Measurements from ENCODE around the gene JAG2.

The JAG2 gene

DNA sequence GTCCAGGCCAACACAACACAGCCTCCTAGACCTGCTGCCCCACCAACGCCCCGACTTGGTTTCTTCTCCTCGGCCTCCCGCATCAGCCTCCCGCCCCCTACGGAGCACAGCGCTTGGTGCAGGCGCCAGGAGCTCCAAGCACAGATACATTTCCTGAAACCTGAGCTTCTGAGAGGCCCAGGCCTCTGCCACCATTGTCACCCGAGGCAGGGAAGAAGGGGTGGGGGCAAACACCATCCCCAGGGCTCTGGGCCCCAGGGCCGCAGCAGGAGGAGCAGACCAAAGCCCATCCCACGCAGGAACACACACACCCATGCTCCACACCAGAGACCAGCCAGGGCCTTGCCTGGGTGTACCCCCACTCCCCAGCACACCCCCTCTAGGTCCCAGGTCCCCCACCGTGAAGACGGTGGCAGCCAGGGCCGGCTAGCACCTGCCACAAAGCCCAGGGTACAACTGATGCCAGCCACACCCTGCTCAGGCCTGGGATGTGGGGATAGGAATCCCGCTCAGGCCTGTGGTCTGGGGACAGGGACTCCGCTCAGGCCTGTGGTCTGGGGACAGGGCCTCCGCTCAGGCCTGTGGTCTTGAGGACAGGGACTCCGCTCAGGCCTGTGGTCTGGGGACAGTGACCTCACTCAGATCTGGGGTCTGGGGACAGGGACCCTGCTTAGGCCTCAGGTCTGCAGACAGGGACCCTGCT, 5.4 kb downstream of the JAG2 start:
- no peak for DNase-seq

DNA sequence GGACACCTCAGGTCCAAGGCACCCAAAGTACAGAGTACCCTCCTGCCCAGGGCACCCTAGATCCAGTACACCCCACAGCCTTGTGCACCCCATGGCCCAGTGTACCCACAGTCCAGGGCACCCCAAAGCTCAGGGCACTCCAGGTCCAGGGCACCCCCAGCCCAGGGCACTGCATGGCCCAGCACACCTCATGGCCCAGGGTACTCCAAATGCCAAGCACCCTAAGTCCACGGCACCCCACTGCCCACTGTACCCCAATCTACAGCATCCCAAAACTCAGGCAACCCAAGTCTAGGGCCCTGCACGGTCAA, 6.0 kb downstream of the JAG2 start:
- no peak for DNase-seq

DNA sequence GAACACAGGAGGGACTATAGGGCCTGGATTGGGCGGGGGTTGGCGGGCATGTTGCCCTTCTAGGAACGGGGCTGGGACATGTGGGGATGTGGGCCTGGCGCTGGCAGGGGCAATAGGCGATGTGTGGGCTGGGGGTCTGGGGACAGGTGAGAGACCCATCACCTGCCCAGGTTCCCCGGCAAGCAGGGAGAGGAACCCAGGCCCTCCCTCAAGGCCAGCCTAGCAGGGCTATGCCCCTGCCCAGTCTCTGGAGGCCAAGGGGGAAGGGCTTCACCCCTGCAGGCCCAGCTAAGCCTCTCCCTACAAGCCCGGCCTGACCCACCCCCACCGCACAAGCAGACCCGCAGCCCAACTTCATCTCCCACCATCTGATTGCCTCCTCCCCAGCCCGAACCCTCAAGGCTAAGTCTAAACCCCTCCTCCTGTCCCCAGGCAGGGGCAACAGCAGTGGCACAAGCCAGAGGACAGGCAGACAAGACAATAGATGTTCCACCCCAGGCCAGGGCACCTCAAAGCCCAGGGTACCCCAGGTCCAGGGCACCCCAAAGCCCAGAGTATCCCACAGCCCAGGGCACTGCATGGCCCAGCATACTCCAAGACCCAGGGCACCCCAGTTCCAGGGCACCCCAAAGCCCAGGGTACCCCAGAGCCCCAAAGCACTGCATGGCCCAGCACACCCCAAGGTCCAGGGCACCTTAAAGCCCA, 6.5 kb downstream of the JAG2 start:
- no peak for DNase-seq

DNA sequence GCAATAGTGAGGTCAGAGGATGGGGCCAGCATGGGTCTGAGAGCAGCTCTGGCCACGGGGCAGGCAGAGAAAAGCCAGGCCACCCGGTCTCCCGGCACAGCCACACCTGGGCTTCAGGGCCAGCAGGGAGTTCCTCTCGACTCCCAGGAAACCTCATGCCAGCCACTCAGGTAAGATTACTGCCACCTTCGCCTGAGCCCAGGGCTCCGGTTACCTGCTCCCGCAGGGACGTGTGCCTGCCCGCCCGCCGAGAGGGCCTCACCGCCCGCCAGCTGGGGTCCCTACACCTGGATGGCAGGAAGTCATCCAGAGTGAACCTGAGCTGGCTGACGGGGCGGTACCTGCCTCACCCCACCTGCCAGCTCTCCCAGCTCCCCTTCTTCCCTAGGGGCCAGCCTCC, 7.3 kb downstream of the JAG2 start:
- DNase-seq = no peak

DNA sequence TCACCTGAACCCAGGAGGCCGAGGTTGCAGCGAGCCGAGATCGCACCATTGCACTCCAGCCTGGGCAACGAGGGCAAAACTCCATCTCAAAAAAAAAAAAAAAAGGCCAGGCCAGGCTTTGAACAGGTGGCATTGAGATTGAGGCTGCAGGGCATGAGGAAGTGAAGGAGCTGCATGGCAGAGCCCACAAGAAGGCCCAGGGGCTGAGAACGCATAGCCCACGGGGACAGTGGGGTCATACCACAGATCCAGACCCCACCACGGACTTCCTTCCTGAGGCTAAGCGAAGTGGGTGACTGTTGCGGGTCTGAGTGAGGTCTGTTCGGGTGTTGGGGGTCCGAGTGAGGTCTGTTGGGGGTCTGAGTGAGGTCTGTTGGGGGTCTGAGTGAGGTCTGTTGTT, 7.8 kb downstream of the JAG2 start:
- DNase-seq = no peak

DNA sequence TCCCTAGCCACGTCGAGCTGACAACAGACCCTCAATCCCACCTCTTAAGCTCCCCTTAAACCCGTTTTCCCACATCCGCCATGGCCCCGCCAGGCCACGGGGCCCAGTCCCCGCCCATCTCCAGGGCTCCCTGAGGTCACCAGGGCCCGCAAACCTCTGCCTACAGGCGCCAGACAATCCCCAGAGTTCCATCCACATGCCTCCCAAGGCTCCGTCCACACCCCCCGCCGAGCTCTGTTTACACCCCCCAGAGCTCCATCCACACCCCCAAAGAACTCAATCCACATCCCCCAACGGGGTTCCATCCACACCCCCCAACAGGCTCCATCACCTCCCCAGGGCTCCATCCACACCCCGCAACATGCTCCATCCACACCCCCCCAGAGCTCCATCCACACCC, 9.2 kb downstream of the JAG2 start:
- no peak for DNase-seq

DNA sequence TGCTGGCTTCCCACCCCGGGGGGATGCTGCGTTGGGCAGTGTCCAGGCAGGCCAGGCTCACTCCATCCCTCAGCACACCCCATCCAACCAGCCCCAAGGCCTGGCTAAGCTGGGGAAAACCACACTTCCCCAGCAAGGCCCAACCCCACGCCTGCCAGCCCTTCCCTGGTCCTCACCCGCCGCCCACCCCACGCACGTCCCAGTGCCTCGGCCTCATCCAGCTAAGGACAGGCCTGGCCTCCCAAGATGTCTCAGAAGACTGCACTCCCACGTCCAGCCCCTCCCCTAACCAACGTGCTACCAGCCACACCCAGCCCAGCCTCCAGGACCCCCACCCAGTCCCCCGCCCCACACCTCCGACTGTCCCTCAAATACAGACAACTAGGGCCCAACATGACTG, 9.8 kb downstream of the JAG2 start:
- DNase-seq = no peak

DNA sequence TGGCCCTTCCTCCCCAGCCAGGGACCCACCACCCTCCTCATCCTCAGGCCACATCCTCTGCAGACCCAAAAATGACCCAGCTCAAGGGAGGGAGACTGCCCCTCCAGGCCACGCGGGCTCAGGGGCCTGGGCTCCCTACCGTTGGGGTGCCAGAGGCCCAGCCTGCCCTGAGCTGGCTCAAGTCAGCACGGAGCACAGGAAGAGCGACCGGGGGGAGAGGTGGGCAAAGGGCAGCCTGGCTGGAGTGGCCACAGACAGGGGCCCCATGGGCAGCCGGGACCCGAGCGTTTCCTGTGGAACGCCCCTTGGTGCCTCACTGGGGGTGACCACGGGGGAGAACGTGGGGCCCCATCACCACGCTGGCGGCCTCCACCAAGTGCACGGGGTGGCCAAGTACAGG, 10.7 kb downstream of the JAG2 start:
- DNase-seq = no peak

DNA sequence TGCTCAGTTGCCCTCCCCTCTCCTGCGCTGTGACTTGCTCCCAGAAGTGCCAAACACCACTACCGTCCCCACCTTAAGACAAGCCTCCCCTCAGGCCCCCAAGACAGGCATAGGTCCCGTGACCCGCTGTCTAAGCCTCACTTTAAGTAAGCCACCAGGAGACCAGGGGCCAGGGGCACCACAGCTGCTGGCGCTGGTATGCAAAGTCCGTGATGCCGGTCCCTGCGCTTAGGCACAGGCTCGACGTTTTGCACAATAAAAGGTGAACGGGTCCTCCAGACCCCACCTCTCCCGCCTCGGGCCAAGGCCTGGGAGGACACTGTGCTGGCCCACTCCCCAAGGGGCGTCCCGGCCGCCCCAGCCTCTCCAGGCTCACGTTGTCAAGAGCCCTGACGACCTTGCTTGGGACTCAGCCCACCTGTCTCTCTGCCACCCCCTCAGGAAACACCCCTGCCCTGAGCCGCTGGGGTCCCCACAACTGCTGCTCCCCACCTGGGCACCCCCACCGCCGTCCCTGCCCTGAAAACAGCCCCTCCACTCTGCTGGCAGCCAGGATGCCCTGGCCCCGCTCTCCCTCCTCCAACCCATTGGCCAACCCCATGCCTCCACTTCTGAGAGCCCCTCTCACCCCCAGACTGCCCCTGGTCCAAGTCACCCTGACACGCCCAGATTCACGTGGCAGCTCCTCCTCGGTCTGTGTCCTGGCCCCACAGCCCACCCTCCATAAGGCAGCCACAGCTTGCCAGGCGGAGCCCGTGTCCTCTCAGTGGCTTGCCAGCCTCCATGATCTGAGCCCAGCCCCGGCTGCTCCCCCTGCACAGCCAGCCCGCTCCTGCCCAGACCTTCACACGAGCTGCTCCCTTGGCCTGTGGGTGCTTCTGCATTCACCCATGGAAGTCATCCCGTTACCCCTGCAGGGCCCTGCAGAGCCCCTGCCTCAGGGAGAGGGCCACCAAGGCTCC, 11.9 kb downstream of the JAG2 start:
- DNase-seq = no peak

DNA sequence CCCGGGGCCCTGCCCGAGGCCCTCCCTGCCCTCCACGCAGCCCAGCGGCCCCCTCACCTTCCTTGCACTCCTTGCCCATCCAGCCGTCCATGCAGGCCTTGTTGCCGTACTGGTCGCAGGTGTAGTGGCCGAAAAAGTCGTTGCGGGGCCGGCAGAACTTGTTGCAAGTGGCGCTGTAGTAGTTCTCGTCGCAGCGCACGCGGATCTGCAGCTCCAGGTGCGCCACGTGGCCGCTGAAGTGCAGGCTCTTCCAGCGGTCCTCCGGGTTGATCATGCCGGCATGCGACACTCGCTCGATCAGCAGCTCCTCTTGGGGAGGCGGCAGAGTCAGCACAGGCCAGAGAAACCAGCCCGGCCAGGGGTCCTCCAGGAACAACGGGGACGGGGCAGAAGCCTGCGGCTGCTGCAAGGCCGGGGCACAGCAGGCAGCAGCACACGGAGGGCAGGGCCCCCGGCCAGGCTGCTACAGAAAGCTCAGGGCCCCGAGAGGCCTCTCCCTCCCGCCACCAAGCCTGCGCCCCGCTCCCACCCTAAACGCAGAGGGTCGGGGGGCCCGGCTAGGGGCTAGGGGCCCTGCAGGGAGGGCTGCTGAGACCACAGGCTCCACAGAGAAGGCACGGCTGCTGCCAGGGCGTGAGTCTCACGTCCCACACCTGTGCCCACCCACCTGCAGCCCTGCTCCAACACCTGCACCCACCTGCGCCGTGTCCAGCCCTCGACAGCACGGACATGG, 12.7 kb downstream of the JAG2 start:
- no peak for DNase-seq

DNA sequence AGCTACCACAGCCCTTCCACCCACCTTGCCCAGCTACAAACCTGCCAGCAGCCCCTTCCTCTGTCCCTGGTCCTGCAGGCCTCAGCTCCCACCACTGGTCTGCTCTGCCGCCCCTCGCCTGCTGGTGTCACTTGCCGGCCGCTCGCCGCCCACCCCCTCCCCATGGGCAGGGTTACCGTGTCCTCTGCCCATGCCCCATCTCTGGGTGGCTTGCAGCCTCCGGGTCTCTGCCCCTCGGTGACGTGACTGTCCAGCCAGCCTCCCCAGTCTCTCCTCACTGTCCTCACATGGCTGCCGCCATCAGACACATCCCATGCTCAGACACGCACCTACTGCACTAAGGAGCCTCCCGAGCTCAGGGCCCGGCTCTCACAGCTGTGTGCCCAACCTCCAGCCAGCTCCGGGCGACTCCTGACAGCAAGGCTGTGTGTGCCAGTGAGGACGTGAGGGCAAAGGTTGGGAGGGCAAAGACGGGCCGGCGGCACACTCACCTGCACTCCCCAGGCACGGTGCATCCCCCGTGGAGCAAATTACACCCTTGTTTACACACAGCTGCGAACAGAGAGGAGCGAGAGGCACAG, 13.4 kb downstream of the JAG2 start:
- no peak for DNase-seq

DNA sequence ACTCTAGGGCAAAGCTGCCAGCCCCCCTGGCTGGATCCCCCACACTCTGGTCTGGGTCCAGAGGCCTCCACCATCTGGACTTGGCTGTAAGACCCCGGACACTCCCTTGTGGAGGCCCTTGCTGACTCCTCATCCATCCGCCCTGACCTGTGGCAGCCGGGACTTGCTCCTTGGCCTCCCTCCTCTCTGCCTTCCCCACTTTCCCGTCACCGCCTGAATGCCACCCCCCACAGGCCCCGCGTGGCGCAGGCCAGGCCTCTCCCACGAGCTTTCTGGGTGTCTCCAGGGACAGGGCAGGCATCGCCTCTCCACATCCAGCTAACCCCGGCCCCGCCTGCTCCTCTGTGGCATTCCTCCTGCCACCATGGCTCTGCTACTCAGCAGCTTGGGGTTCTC, 14.1 kb downstream of the JAG2 start:
- DNase-seq = no peak

DNA sequence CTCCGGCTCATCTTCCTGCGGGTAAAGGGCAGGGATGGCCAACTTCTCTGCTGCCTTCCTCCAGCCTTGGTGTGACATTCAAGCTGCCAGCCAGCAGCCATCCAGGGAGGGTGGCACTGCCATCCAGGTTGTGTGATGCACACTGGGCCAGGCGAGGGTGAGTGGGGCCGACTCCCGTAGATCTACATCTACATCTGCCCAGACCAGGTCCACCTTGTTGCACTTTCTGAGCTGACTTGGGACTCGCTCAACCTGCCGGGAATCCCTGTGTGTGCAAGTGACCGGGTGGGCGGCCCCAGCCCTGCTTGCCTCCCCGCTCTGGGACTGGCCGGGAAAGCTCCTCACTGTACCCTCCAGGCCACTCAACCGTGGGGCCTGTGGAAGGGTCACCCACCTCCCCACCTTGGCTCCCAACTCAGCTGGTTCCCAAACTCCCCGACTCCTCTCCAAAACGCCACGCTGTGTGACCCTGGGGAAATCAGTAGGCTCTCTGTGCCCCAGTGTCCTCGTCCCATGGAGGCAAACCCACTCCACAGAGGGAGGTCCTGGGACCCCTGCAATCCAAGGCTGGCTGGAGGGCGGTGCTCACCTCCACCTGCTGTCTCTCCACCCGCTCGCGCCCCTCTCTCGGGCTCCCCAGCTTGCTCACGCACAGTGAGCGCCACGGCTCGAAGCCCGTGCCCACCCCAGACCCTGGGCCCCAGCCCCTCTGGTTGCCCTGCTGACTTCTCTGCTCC, 14.7 kb downstream of the JAG2 start:
- no peak for DNase-seq

DNA sequence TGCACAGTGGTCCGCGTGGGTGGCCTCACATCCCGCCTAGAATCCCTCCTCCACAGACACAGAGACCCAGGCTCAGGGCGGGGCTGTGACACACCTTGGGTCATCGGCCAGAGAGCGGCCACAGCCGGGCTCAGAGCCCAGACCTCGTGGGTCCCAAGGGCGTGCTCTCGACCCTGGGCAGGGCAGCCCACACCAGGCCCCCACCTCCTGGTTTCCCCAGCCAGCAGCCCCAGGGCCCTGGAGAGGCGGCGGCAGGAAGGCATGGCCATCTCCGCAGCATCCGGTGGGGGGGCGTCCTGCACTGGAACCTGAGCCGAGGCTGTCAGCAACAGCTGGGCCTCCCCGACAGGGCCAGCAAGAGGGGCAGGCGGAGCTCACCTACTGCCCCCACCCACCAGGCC, 15.2 kb downstream of the JAG2 start:
- DNase-seq = no peak

DNA sequence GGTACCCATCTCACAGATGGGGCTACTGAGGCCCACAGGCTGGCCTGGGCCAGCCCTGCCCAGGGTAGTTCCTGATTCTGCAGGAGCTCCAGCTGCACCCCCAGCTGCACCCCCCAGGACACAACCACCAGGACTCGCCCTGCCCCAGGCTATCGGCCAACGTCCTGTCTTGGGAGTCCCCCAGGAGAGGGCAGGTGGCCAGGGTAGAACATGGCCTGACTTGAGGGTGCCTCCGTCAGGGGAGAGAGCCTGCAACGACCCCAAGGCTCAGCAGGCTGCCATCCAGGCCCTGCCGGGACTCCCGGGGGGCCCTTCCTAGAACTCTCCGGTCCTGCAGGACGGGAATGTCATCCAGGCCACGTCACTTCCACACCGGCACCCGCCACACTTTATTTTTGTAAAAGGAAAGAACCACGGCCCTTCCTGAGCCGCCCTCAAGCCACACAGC, 15.8 kb downstream of the JAG2 start:
- DNase-seq = no peak

DNA sequence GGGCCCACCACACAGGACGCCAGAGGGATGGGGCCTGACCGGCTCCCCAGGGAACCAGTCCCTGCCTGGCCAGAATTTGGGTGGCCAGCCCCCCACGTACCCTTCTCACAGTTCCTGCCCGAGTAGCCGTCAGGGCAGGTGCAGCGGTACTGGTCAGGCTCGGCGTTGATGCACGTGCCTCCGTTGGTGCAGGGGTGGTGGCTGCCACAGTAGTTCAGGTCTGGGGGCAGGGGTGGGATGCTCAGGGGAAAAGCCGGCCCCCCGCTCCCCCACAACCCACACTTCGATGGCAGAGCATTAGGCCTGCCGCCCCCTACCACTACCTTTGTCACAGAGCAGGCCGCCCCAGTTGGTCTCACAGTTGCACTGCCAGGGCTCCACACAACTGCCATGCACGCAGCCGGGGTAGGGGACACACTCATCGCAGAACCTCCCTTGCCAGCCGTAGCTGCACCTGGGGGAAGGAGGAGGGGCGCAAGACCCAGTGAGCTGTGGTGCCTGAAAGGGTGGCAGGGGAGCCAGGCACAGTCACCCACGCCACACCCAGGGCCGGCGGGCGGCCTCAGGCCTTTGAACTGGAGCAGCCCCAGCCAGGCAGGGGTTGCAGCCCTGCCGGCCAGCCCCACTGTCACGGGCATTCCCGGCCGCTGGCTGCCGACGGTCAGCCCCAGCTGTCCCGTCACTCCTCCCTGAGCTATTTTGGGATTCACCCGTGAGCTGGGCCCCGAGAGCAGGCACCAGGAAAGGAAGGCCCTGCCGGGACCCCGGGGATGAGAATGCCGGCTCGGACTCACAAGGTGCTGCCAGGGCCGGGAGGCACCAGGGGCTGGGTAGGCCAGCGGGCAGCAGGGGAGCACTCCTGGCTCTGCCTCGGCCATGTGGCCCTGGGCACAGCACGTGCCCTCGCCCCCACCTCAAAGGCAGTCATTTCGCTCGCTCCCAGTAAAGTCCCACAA, 16.5 kb downstream of the JAG2 start:
- no peak for DNase-seq

DNA sequence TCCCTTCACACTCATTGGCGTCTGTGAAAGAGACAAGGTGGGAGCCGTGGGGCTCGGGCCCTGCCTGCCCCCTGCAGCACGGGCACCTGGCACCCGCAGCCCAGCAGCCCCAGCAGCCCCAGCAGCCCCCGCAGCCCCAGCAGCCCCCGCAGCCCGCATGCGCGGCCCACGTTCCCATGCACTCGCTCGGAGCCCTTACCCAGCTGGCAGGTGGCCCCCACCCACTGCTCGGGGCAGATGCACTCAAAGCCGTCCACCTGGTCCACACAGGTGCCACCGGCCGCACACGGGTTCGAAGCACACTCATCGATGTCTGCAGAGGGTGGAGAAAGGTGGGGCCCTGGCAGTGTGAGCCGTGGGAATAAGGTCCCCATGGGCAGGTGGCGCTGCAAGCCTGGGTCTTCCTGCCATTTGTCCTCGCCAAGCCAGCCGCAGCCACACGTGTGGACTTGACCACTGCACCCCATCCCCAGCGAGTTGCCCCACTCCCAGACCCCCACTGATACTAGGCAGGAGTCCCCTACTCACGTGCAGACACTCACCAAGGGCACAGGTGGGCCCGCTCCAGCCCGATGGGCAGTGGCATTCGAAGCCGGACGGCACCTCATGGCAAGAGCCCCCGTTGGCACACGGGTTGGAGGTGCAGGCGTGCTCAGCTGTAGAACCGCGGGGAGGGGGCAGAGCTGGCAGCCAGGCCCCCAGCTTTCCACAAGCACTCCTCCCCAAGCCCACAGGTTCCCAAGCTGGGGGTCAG, 17.3 kb downstream of the JAG2 start:
- no peak for DNase-seq

DNA sequence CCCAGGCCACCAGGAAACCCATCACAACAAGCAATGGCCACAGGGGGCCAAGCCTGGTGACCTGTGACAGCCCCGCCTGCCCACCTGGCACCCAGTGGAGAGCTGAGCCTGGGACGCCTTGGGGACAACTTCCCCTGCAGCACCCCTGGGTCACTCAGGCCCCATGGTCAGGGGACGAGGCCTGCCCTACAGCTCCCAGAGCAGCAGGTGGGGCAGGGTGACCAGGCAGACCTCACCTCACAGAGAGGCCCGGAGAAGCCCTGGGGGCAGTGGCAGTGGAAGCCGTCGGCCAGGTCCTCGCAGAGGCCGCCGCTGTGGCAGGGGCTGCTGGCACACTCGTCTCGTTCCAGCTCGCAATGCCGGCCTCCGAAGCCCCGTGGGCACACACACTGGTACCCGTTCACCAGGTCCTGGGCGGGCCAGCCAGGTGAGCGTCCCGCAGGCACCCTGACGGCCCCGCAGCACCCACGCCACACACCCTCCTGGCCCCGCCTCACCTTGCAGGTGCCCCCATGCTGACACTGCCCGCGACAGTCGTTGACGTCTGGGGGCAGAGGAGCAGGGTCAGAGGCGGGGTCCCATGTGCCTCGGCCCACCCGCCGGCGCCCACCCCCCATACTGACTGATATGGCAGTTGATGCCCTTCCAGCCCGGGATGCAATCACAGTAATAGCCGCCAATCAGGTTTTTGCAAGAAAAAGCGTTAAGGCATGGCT, 18.1 kb downstream of the JAG2 start:
- DNase-seq = no peak

DNA sequence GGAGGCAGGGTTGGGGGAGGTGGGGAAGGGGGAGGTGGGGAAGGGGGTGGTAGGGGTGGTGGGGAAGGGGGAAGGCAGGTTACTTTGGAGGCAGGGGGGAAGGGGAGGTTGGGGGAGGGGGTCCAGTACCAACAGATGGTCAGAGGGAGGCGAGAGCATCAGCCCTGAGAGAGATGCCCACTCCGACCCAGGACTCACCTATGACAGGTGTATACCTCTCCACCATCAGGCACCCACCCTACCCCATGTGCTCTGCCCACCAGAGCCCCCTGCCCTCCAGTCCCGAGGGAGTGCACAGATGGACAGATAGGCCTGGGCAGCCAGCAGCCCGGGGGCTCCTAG, 18.6 kb downstream of the JAG2 start:
- no peak for DNase-seq

Data from NCI-H2227 treated with DMSO at 0.1 percent for 48 hours (cell line).